Colonic mucosa (tissue), 4 donors: ENCODE results near the gene OVOL3. TPM values are rescaled to one million over a fixed set of nuclear protein-coding genes. Genes with fewer than 3 reads are reported as not detected.

Experiments
- DNase-seq: peaks from one replicate; pipeline ENCODE4 v3.0.0-alpha.2; 2020
- H3K27ac ChIP-seq: fragments of 200-600 bp; one replicate; pipeline ENCODE4 v1.8.0; 2021
- H3K27me3 ChIP-seq: fragments of 200-600 bp; one replicate; pipeline ENCODE4 v1.8.0; 2021
- H3K36me3 ChIP-seq: fragments of 200-600 bp; one replicate; pipeline ENCODE4 v1.8.0; 2021
- H3K4me1 ChIP-seq: fragments of 200-600 bp; one replicate; pipeline ENCODE4 v1.8.0; 2021; ENCODE audit warnings: mild to moderate bottlenecking
- H3K4me3 ChIP-seq: fragments of 200-600 bp; one replicate; pipeline ENCODE4 v1.8.0; 2021
- H3K9ac ChIP-seq, 2 donors: one replicate each; pipeline ENCODE4 v1.7.0; 2013; ENCODE audit warnings: control low read depth in 2 of 2, low read depth in 2 of 2, low read length in 2 of 2
- H3K9me3 ChIP-seq: fragments of 200-600 bp; one replicate; pipeline ENCODE4 v1.8.0; 2021
- intact Hi-C: fragments of 100-400 bp; cut with DNase I; formaldehyde crosslinking; loops from one replicate; pipeline ENCODE4 v1.14.1; 2022
- total RNA-seq, 2 donors: library from RNA; stranded (reverse); fragmentation: NEBNext Ultra II Directional in 1 of 2; extraction: Animal tissue kit (Norgen Biotek cat#: 25700) in 1 of 2; gene quantifications; one replicate each; pipeline ENCODE4 v1.2.1, GENCODE V29; 2021
- TF ChIP-seq, protein P1 (sequence below): fragments of 200-600 bp; IDR thresholded peaks from one replicate; pipeline ENCODE4 v1.8.0; 2022; ENCODE audit warnings: antibody characterized with exemption, mild to moderate bottlenecking
- donor health status: healthy.
- donor health status: DM: no; HTN: no; CAD: no.
- donor health status: DM: no; HTN: no; CAD: no.

The OVOL3 gene
- total RNA-seq, 2 donors from 2014 or later, result not detected

DNA sequence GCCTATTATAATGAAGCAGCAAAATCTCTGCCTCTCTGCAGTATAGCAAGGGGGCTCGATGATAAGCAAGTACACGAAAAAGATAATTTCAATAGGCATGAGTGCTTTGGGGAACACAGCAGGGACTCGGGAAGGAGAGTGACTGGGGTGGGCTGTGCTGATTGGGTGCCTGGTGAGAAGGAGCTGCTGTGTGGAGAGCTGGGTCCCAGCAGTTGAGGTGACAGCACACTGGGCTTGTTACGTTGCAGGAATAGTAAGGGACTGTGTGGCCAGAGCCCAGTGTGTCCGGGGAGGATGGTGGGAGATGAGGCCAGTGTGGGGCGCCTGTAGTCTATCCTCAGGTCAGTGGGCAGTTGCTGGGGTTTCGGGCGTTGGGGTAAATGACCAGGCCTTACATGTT is 38.9 kb upstream of the OVOL3 start:
- DNase-seq, result no peak
- Histone ChIP-seq H3K9me3 (no peaks in the 10 kb centered on the region), H3K4me1 (no peaks in the 10 kb centered on the region), H3K9ac (no peak overlapping the region), H3K27me3 (no peaks in the 10 kb centered on the region), H3K36me3 (no peaks in the 10 kb centered on the region), H3K4me3 (no peak overlapping the region), H3K27ac (no peak overlapping the region)
- intact Hi-C loops, result no loop called here
- TF ChIP-seq, protein P1, sequence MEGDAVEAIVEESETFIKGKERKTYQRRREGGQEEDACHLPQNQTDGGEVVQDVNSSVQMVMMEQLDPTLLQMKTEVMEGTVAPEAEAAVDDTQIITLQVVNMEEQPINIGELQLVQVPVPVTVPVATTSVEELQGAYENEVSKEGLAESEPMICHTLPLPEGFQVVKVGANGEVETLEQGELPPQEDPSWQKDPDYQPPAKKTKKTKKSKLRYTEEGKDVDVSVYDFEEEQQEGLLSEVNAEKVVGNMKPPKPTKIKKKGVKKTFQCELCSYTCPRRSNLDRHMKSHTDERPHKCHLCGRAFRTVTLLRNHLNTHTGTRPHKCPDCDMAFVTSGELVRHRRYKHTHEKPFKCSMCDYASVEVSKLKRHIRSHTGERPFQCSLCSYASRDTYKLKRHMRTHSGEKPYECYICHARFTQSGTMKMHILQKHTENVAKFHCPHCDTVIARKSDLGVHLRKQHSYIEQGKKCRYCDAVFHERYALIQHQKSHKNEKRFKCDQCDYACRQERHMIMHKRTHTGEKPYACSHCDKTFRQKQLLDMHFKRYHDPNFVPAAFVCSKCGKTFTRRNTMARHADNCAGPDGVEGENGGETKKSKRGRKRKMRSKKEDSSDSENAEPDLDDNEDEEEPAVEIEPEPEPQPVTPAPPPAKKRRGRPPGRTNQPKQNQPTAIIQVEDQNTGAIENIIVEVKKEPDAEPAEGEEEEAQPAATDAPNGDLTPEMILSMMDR, result no peak

DNA sequence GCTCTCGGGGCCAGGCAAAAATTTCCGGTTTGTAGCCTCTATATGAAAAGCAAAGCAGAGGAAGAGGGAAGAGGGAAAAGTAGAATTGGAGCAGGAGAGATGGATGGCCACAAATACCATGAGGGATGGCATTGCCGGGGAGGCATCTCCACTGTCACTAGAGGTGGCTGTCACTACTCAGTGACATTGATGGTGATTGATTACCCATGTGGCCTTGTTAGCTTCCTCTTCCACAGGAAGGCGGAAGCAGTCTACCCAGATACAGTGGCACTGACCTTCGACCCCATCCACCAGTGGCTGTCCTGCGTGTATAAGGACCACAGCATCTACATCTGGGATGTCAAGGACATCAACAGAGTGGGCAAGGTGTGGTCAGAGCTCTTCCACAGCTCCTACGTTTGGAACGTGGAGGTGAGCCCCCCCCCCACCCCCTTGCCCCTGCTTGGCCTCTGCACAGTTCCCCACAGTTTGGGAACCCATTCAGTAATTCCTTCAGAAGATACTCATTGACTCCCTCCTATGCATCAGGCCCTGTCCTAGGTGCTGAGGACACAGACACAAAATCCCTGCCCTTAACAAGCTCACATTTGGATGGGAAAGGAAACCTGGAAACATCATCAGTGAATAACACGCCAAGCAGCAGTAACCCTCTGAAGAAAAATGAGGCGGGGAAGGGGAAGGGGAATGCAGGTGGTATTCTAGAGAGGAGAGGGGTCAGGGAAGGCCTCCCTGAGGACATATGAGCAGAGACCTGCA is 37.6 kb upstream of the OVOL3 start:
- intact Hi-C loops, result no loop called here
- Histone ChIP-seq H3K4me3 (no peak overlapping the region), H3K9me3 (no peaks in the 10 kb centered on the region), H3K27me3 (no peaks in the 10 kb centered on the region), H3K4me1 (no peaks in the 10 kb centered on the region), H3K9ac (no peak overlapping the region), H3K27ac (no peak overlapping the region), H3K36me3 (no peaks in the 10 kb centered on the region)
- TF ChIP-seq, protein P1, result no peak
- DNase-seq, result no peak

DNA sequence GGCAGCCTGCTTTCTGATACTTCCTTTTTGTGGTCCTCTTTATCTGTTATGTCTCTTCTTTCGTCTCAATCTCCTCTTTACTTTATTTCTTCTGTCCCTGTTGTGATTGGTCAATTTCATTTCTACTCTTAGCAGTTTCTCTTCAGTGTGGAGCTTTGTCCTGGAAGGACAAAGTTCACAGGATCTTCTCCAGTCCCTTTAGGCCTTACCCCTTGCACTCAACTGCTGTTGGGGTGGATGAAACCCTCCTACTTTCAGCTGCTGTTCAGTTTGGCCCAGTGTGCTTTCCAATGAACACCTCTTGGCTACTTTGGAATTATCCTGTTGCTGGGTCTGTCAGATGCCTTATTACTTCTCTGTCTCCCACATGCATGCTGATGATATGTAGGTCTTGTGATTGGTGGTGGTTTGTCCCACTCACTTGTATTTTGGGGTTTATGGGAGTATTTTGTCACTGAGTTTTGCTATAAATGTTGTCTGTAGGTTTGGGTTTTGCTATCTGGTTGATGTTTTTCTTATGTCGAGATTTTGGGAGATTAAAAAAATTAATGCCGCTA is 31.5 kb upstream of the OVOL3 start:
- no peaks in the 10 kb centered on the region for H3K36me3 ChIP-seq
- H3K27me3 ChIP-seq, result no peaks in the 10 kb centered on the region
- H3K4me3 ChIP-seq, result no peak overlapping the region
- no peaks in the 10 kb centered on the region for H3K9me3 ChIP-seq
- no peak for DNase-seq
- H3K27ac ChIP-seq, result no peak overlapping the region
- H3K9ac ChIP-seq, result no peak overlapping the region
- H3K4me1 ChIP-seq, result no peaks in the 10 kb centered on the region
- TF ChIP-seq, protein P1, result no peak
- intact Hi-C loops, result no loop called here

DNA sequence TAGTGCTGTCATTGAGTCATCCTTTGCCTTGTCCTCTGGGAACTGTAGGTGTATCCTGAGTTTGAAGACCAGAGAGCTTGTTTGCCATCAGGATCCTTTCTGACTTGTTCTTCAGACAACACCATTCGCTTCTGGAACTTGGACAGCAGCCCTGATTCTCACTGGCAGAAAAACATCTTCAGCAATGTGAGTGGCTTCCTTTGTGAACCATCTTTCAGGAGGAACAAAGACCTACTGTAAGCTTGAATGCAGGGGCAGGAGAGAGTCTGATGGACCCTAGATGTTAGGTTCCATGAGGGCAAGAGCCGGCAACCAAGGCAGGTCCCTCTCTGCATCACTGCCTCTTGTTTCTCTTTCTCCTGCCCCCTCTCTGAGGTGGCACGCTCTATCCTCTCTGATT is 29.6 kb upstream of the OVOL3 start:
- TF ChIP-seq, protein P1, result no peak
- Histone ChIP-seq H3K27ac (no peak overlapping the region), H3K9ac (no peak overlapping the region), H3K36me3 (no peaks in the 10 kb centered on the region), H3K9me3 (no peaks in the 10 kb centered on the region), H3K4me3 (no peak overlapping the region), H3K27me3 (no peaks in the 10 kb centered on the region), H3K4me1 (no peaks in the 10 kb centered on the region)
- intact Hi-C loops, result no loop called here
- no peak for DNase-seq

DNA sequence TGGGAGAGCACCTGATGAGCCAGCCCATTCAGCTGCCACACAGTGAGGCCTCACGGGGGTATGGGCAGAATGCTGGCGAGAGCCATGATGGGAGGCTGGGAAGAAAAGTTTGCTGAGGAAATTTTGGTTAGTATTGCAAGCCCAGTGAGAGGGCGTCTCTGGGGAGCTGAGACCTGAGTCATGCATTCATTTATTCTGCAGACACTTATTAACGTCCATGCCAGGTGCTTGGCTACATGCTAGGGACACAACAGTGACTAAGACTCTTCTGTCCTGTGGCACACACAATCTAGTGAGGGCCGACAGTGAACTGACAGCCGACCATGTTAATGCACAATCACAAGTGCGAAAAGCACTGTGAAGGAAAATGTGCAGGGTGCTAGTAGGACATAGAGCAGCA is 29.0 kb upstream of the OVOL3 start:
- Histone ChIP-seq H3K9ac (no peak overlapping the region), H3K4me3 (no peak overlapping the region), H3K36me3 (no peaks in the 10 kb centered on the region), H3K27me3 (no peaks in the 10 kb centered on the region), H3K27ac (no peak overlapping the region), H3K9me3 (no peaks in the 10 kb centered on the region), H3K4me1 (no peaks in the 10 kb centered on the region)
- DNase-seq, result no peak
- TF ChIP-seq, protein P1, result no peak
- intact Hi-C loops, result no loop called here
